Uterus (tissue), 2 donors: ENCODE results near the gene LRP10.

Source experiments
- CTCF ChIP-seq, 4 experiments: fragments of 200-600 bp in 2 of 4; fragments of 450-650 bp in 2 of 4; sonication (generic) in 2 of 4; IDR thresholded peaks; one replicate each; pipeline ENCODE4 v1.5.1; 2016 to 2019; ENCODE audit warnings: antibody characterized with exemption in 4 of 4, mild to moderate bottlenecking in 2 of 4, moderate library complexity in 1 of 4
- POLR2A ChIP-seq, 2 donors: fragments of 450-650 bp; IDR thresholded peaks; one replicate each; pipeline ENCODE4 v1.6.1; 2016; ENCODE audit warnings: antibody characterized with exemption in 2 of 2, mild to moderate bottlenecking in 1 of 2, moderate library complexity in 1 of 2

DNA sequence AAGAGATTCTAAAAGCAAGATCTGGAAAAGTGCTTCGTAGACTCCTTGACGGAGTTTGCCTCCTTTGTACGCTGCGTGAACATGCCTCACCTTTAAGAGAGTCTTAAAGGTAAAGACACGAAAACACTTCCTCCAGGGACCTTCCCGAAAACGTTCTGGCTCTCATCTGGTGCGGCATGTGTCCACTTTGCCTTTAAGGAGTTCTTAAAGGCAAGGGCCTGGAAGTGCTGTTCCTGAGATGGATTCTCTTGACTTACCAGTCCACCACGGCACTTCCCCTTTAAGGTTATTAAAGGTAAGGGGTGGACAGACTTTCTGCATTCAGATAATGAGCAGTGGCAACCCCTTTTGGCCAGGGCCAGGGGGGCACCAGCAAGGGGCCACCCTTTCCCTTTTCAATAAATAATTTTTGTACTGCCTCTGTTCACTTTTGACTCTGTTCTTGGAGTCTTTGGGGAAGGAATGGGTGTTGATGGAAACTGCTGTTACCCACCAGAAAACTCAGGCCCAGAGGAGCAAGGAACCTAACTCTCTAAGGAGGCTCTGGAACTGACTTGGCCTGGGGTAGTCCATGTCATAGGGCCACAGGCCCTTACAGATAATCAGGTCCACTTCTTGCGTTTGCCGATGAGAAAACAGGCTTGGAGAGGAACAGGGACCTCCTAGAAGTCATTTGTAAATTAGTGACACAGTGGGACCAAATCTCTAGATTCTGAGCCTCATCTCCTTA lies 15.9 kb downstream of the LRP10 start:
- TF ChIP-seq CTCF (IDR thresholded peaks at IDR 0.05), result no peak
- TF ChIP-seq POLR2A (IDR thresholded peaks at IDR 0.05), result no peak
